ENCODE measurements around the gene PLA2G12A. TPM values are rescaled to one million over a fixed set of nuclear protein-coding genes. Genes with fewer than 3 reads are reported as not detected.

The PLA2G12A gene
- total and polyA plus RNA-seq, 8 donors, result 20.6 to 58.4 (median 32.2) TPM

GRCh38 chr4:109749388-109750082 is 19.7 kb upstream of the PLA2G12A start:
- no peaks in the 10 kb centered on the region for H3K9me3 ChIP-seq
- intact Hi-C loops (cut with DNase I), result no loop called here

GRCh38 chr4:109748114-109748513 is 18.2 kb upstream of the PLA2G12A start:
- Histone ChIP-seq H3K9me3 (no peaks in the 10 kb centered on the region), H3K27me3 (no peaks in the 10 kb centered on the region), H3K4me1 (no peaks in the 10 kb centered on the region), H3K36me3 (no peaks in the 10 kb centered on the region), H3K27ac (no peak overlapping the region), H3K4me3 (no peak overlapping the region)
- DNase-seq (no peak), ATAC-seq (no peak)
- no peak for TF ChIP-seq CTCF (IDR thresholded peaks at IDR 0.05)
- intact Hi-C loops (cut with DNase I), result no loop called here

More at GRCh38 chr4:109749388-109750082, 19.7 kb upstream of the PLA2G12A start:
- DNase-seq (no peak), ATAC-seq (no peak)
- Histone ChIP-seq H3K27ac (no peak overlapping the region), H3K4me3 (no peak overlapping the region), H3K36me3 (no peaks in the 10 kb centered on the region), H3K27me3 (no peaks in the 10 kb centered on the region), H3K4me1 (no peaks in the 10 kb centered on the region)
- TF ChIP-seq CTCF (IDR thresholded peaks at IDR 0.05), result no peak

- DNase-seq, result no peak
- Histone ChIP-seq H3K27me3 (no peaks in the 10 kb centered on the region), H3K36me3 (no peaks in the 10 kb centered on the region), H3K4me3 (no peak overlapping the region), H3K4me1 (no peaks in the 10 kb centered on the region), H3K9me3 (no peaks in the 10 kb centered on the region), H3K27ac (no peak overlapping the region)
- no peak for ATAC-seq
- intact Hi-C loops (cut with DNase I), result no loop called here
- TF ChIP-seq CTCF (IDR thresholded peaks at IDR 0.05), result no peak
Measured at GRCh38 chr4:109746728-109747127, 16.9 kb upstream of the PLA2G12A start.

- TF ChIP-seq CTCF (IDR thresholded peaks at IDR 0.05), result no peak
- H3K27me3 ChIP-seq, result no peaks in the 10 kb centered on the region
- intact Hi-C loops (cut with DNase I), result no loop called here
- ATAC-seq, result no peak
- H3K27ac ChIP-seq, result no peak overlapping the region
- no peaks in the 10 kb centered on the region for H3K36me3 ChIP-seq
- no peak overlapping the region for H3K4me3 ChIP-seq
- no peaks in the 10 kb centered on the region for H3K4me1 ChIP-seq
- no peak for DNase-seq
- no peaks in the 10 kb centered on the region for H3K9me3 ChIP-seq
Measured at GRCh38 chr4:109745830-109746229, 16.0 kb upstream of the PLA2G12A start.

GRCh38 chr4:109739547-109739946 is 9.7 kb upstream of the PLA2G12A start:
- H3K27ac ChIP-seq, result no peak overlapping the region
- no peak for TF ChIP-seq CTCF (IDR thresholded peaks at IDR 0.05)
- no peaks in the 10 kb centered on the region for H3K4me1 ChIP-seq
- H3K27me3 ChIP-seq, result no peaks in the 10 kb centered on the region
- H3K9me3 ChIP-seq, result no peaks in the 10 kb centered on the region
- no peak for DNase-seq
- ATAC-seq, result no peak
- no peaks in the 10 kb centered on the region for H3K36me3 ChIP-seq
- H3K4me3 ChIP-seq, result no peak overlapping the region
- intact Hi-C loops (cut with DNase I), result no loop called here
